Inferior parietal cortex (tissue), 1 donor: ENCODE measurements around the gene CCDC116.
"Not testable (repeated sequence)": the region's sequence is repeated elsewhere in the genome, so short reads cannot be mapped to it uniquely, and the experiment has no call there.

Experiments
- DNase-seq: peaks from one replicate; pipeline ENCODE4 v3.0.0-alpha.2; 2016; ENCODE audit errors: extremely low spot score

Gene CCDC116

DNA sequence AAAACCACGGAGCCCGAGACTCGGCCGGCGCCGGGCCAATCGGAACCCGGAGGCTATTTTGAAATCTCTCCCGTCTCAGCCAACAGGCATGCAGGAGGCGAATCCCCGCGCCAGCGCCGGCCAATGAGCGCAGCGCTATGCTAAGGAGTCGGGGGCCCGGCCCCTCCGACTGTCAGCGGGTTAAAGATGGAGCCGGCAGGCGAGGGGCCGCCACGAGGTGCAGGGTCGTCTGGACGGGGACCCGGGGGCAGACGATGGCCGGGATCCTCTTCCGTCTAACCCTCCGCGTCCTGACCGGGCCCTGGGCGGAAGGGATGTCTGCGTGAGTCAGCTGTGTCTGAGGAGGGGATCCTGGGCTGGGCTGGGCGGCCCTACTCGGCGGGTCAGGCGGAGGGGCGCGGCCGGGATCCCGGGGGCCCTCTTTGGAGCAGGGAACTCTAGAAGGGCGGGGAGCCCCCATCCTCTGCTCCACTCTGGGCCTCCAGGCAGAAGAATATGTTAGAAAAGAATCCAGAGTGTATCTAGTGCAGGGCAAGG lies 19.5 kb downstream of the CCDC116 start:
- DNase-seq = peak; percentile 92

DNA sequence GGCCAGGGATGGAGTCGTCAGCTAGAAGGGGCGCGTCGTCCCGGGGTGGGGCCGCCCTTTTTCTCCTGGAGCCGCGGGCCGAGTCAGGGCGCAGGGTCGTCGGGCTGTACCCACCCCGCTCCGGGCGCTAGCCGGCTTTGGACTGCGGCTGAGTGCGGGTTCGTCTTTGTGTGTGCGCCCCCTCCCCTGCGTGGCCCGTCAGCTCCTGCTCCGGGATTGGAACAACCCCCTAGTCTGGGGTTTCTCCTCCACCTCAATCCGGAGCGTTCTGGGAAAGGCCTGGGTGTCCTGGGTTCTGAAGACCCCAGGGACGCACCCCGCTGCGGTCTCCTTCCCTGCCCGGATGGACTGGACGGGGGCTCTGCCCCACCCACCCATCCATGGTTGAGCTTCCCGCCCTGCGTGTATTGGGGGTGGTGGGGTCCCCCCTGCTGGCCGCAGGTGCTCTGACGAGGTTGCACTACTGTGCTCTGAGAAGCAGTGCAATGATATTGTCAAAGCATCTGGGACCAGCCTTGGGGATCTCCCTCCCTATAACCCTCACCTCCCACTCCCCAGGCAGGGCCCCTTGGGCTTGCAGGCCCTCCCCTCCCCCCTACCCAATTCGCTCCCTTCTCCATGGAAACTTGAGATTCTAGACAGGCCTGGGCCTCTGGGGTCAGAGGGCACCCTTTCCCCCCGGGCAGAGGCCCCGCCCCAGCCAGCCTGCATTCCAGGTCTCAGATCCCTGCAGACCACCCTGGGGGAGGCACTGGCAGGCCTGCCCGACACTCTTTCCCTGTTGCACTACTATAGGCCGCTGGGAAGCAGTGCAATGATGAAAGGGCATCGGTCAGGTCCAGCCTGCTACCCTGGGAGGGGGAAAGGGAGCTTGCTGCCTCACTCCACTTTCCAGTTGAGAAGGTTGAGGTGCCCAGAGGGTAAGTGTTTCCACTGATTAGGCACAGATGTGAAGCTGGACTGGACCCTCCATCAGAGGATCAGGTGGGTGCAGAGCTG lies 20.3 kb downstream of the CCDC116 start:
- DNase-seq = no peak

DNA sequence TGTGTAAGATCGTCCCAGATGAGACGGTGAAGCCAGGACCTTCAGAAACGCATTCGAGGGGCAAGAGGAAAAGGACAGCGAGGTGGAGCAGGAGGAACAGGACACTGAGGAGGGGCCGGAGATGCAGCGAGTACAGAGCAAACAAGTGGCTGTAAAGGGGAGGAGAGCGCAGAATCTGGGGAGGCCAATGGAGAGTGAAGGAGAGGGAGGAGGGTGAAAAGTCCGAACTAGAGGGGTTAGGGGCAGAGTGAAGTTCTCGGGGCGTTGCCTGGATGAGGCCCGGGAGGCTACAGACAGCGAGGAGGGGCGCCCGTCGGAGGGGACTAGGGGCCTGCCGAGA lies 24.4 kb downstream of the CCDC116 start:
- DNase-seq = no peak

DNA sequence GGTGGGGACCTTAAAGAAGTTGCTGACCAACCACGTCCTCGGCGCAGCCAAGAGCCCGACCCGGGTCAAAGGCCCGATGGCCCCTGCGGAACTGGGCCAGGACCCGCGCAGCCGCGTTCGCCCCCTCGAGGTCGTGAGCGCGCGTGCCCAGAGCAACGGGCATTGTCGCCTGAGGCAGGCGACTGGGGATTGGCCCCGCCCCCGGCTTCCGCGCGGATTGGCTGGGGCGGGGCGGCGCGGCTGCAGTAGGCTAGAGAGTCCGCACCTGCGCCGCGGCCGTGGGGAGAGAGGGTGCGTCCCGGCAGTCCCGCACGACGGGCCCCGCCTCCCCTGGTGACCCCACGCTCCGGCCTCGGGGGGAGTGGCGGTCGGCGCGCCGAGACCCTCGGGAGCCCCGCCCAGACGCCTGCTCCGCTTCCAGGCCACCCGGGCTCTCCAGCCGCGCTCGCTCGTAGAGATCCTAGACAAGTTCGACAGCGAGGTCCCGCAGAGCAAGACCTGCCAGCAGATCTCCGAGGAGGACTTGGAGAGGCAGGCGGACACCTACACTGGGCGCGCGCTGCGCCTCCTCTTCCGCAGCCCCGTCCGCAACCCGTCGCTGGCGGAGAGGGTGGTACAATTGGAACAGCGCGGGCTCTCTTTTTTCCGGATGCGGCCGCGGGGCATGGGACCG lies 24.9 kb downstream of the CCDC116 start:
- peak; percentile 78 for DNase-seq

DNA sequence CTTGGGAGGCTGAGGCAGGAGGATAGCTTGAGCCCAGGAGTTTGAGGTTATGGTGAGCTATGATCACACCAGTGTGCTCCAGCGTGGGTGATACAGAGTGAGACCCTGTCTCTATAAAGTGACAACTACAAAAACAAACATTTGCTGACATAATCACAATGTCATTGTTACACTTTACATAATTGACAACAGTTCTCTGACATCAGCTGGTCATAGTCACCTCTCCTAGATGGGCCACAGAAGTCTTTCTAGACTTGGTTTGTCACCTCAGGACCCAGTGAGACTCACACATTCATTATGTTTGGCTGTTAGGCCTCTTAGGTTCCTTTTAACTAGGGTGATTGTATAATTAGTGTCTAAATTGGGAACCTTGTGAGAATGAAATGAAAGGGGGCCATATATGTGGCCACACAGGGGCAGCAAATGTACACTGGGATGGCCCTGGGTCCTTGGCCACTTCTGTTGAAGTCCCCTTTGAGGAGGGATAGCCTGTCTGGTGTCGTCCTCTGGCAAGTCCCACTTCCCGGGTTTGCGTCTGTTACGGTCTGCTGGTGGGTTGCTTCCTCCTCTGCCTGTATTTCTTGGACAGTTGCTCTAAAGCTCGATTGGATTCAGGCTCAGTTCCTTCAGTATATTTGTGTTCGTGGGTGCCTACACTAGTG lies 27.4 kb downstream of the CCDC116 start:
- DNase-seq = no peak

DNA sequence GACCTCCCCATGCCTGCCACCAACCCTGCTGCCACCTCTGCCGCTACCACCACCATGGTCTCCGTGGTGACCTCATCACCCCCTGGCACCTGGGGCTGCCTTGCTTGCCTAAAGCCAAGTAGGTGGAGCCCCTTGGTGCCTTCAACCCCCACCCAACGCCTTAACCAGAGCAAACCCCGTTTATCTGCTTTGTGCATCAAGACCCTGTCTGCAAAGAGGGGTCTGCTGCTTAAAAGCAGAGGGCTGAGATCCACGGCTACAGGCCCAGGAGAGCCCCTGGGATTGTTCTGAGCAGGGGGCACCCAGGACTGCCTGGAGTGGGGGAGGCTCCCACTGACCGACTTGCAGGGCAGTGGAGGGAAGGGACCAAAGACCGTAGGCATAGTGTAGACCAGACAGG lies 28.3 kb downstream of the CCDC116 start:
- no peak for DNase-seq

DNA sequence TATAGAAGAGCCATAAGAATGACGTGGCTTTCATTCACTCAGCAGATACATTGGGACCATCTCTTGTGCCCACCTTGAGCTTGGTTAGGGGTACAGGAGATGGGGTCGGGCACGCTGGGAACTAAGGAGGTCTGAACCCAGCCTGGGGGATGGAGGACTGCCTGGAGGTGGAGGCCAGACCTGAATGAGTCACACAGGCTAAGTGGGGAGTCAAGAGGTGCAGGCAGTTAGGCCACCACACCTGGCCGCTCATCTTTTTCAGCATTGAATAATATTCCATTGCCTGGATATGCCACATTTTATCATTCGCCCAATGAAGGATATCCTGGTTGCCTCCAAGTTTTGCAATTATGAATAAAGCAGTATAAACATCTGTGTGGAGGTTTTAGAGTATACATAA lies 29.4 kb downstream of the CCDC116 start:
- DNase-seq = no peak

DNA sequence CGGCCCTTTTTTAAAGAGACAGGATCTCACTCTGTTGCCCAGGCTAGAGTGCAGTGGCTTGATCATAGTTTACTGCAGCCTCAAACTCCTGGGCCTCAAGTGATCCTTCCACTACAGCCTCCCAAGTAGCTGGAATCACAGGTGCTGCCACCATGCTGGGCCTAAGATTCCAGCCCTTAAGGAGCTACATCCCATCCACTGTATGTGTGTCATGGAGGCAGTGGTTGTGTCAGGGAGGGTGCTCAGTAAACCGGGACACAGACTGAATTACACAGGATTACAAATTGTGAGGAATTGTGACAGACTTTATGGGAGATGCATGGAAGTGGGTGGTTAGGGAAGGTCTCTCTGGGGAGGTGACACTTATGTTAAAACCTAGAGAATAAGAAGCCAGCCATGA lies 31.2 kb downstream of the CCDC116 start:
- no peak for DNase-seq

DNA sequence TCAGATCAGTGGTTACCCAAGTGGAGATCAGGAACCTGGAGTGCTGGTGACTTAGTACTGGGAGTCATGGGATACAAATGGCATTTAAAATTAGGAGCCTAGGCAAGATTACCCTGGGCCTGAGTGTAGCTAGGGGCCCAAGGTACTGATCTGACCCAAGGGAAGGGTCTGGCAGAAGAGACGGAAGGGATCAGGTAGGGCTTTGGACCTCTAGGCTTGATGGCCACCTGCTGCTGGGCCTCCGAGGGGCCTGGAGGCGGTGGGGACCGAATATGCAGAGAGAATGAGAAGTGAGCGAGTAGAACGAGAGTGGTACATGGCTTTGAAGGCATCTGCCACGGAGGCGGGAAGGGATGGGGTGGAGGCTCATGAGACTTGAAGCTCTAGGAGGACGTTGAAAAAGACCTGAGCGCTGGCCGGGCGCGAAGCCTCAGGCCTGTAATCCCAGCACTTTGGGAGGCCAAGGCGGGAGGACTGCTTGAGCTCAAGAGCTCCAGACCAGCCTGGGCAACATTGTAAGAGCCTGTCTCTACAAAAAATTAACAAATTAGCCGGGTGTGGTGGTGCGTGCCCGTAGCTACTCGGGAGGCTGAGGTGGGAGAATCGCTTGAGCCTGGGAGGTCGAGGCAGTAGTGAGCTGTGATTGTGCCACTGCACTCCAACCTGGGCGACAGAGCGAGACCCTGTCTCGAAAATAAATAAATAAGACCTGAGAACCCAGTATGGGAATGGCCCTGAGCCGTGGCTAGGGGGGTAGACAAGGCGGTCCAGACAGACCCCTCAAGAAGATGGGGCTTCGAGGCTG lies 32.7 kb downstream of the CCDC116 start:
- DNase-seq = no peak

DNA sequence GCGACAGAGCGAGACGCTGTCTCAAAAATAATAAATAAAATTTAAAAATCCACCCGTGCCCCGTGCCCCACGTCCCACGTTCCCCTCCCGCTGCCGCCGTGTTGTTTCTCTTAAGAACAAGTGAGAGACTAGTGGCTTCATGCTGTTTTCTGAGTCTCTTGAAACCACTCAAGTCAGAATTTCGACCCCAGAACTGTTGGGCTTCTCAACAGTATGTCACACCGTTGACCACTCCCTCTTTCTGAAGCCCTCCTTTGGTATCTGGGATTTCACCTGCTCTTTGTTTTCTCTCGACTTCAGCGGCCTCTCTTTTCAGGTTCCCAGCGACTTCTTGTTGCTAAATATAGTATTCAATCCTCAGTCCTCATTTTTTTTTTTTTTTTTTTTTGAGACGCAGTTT lies 34.2 kb downstream of the CCDC116 start:
- DNase-seq = no peak

DNA sequence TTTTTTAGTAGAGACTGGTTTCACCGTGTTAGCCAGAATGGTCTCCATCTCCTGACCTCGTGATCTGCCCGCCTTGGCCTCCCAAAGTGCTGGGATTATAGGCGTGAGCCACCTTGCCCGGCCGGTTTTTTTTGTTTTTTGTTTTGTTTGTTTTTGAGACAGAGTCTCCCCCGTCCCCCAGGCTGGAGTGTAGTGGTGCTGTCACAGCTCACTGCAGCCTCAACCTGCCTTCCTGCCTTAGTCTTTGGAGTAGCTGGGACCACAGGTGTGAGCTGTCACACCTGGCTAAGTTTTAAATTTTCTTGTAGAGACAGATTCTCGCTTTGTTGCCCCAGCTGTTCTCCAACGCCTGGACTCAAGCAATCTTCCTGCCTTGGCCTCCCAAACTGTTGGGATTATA lies 36.5 kb downstream of the CCDC116 start:
- DNase-seq = no peak

DNA sequence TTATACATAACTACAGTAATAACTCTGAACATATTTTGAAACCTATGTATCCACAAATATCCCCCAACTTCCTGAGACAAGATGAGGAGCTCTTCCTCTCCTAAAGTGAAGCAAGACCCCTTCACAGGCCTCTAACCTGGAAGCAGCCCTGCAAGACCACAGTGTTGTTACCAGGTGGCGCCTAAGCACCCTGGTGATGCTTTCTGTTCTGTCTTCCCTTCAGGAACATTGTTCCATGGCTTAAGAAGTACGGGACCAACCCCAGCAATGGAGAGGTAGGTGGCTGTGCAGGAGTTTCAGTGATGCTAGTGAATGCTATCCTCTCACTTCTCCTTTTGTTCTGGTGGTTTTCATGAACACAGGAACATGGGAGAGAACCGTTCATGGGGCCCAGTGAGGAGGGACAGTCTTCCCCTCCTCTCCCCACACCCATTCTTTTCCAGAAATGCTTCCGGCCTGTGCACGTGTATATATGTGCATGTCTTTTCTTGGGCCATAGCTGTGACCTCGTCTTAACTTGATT lies 39.6 kb downstream of the CCDC116 start:
- DNase-seq = no peak

DNA sequence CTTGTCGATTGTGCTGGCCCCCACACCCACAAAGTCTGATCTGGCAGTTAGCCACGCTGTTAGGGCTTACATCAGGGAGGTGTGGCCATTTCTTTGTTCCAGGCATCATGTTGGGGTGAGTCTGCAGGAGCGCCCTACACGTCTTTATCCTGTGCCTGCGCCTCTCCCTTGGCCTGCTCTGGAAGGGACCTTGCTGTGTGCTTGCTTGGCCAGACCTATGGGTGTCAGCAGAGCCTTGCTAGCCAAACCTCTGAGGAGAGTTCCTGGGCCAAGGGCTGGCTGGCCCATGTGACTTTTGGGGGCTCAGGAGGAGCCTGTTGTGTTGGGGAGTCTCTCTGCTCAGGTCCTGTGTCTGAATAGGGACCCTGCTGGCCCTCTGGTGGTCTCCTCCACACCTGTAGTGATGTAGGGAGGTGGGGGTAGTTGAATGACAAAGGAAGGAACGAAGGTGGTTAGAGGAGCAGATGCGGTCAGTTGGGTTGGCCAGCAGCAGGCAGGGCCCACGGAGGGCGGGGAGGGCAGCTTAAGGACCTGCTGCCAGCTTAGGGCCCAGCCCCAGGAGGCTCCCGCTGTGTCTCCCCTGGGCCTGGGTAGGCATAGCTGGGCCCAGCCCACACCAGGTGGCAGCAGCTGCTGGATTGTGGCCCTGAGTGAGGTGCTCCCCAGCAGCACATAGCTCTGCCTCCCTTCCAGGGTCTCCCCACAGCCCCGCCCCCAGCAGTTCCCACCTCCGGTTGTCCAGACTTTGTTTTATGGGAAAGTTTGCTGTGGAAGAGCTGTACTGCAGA lies 41.2 kb downstream of the CCDC116 start:
- DNase-seq = no peak

DNA sequence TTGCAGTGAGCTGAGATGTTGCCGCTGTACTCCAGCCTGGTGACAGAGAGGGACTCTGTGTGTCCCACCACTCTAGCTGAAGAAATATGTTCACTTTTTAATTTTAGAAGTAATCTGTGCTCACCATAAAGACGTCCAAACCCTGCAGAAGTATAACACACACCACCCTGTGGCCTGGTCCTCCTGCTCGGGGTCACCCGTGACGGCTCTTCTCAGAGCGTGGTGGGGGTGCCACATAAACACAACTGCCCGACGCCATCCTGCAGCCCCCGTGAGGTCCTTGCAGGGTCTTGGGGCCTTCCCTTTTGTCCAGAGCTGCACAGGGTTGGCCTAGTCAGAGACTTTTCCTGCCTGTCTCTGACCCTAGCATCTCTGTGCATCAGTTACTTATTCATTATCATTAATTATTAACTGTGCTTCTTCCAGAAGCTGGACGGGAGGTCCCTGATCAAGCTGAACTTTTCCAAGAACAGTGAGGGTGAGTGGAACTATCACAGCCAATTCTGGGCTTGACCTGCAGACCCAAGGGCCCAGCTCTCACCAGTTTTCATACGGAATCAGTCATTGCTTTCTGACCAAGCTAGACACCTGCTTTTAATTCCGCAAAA lies 42.2 kb downstream of the CCDC116 start:
- no peak for DNase-seq

DNA sequence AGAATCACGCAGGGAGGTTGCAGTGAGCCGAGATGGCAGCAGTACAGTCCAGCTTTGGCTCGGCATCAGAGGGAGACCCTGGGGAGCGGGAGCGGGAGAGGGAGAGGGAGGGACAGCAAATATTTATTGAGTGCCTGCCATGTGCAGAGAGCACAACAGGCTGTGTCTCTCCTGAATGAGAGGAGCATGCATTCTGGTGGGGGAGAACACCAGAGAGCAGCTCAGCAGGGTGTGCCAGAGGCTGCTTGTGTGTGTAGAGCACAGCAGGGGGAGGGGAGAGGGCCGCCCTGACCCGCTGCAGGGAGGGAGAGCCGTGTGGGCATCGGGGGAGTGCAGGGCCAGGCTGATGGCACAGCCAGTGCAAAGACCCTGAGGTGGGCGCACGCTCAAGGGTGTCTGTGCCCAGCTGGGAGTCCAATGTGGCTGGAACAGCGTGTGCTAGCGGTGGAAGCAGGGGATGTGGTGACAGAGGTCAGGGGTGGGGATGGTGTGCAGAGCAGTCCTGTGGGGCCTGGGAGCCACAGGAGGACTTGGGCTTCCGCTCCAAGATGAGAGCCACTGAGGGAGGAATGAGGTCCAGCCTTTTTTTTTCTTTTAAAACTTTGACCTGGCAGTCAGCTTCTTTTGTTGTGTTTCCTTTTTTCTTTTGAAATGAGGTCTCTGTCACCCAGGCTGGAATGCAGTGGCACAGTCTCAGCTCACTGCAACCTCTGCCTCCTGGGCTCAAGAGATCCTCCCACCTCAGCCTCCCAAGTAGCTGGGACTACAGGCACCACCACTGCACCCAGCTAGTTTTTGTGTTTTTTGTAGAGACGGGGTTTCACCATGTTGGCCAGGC lies 45.3 kb downstream of the CCDC116 start:
- DNase-seq = no peak

DNA sequence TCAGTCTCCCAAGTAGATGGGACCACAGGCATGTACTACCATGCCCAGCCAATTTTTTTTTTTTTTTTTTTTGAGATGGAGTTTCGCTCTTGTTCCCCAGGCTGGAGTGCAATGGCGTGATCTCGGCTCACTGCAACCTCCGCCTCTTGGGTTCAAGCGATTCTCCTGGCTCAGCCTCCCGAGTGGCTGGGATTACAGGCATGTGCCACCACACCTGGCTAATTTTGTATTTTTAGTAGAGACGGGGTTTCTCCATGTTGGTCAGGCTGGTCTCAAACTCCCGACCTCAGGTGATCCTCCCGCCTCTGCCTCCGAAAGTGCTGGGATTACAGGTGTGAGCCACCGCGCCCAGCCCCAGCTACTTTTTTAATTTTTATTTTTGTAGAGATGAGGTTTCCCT lies 46.3 kb downstream of the CCDC116 start:
- not testable (repeated sequence) for DNase-seq

DNA sequence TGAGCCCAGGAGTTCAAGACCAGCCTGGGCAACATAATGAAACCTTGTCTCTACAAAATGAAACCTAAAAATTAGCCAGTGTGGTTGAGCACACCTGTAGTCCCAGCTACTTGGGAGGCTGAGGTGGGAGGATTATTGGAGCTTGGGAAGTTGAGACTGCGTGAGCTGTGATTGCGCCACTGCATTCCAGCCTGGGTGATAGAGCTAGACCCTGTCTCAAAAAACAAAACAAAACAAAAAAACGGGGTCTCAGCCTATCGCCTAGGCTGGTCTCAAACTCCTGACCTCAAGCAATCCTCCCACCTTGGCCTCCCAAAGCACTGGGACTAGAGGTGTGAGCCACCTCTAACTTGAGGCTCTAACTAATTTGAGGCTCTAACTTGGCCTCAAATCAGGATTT lies 46.8 kb downstream of the CCDC116 start:
- no peak for DNase-seq

DNA sequence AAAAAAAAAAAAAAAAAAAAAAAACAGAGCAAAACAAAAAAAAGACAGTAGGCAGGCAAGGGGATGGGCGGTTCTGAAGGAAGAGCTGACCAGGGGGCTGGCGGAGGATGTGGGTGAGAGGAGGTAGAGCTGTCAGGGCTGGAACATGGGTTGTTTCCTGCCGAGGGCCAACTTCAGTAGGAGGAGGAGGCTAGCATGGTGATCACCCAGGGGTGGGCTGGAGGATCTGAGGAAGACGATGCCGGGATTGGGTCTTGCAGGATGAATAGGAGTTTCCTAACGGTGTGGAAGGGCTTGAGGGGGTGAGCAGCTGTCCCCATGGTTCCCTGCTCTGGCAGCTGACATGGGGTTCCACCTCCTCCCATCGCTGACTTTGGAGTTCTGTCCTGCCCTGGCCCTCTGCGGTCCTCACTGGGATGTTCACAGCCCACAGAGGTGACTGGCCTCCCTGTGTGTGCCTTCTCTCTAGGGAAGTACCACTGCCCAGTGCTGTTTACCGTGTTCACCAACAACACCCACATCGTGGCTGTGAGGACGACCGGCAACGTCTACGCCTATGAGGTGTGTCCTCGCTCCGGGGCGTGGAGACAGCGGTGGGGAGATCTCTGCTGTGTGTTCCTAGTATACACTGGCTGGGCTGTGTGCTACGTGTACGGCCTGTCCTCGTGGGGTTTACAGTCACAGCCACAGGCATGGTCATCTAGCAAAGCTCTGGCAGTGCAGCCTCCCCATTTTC lies 48.4 kb downstream of the CCDC116 start:
- no peak for DNase-seq
